OCI-LY3 (cell line): Measurements from ENCODE around the gene ADGRD1.
"Not testable (repeated sequence)": the region's sequence is repeated elsewhere in the genome, so short reads cannot be mapped to it uniquely, and the experiment has no call there.

Experiments
- H2AFZ ChIP-seq: fragments of 200-600, 300-600 bp; shearing (Covaris generic); 2 replicates; pipeline ENCODE4 v1.6.0; 2014; ENCODE audit warnings: antibody characterized with exemption, low read depth, low read length
- H3K27ac ChIP-seq: fragments of 200-600, 300-600 bp; sonication (generic); 2 replicates; pipeline ENCODE4 v1.5.1; 2014; ENCODE audit warnings: mild to moderate bottlenecking, low read length, moderate library complexity, mixed read lengths
- H3K27me3 ChIP-seq: fragments of 200-600, 300-600 bp; sonication (generic); 2 replicates; pipeline ENCODE4 v1.6.1; 2014; ENCODE audit warnings: low read depth, low read length, mixed read lengths
- H3K36me3 ChIP-seq: fragments of 200-600, 300-600 bp; sonication (generic); replicated peaks from 2 replicates; pipeline ENCODE3; 2014; ENCODE audit warnings: low read depth, low read length, mixed read lengths
- H3K4me1 ChIP-seq: fragments of 300-600, 200-600 bp; sonication (generic); 2 replicates; pipeline ENCODE4 v1.6.1; 2014; ENCODE audit warnings: low read length, mixed read lengths
- H3K4me2 ChIP-seq: fragments of 200-600, 300-600 bp; sonication (generic); 2 replicates; pipeline ENCODE4 v1.6.1; 2014; ENCODE audit warnings: low read length, mixed read lengths
- H3K4me3 ChIP-seq: fragments of 300-600, 200-600 bp; sonication (generic); 2 replicates; pipeline ENCODE4 v1.5.1; 2014; ENCODE audit warnings: antibody characterized with exemption, mild to moderate bottlenecking, low read length, moderate library complexity
- H3K79me2 ChIP-seq: fragments of 300-600, 200-600 bp; shearing (Covaris generic); 2 replicates; pipeline ENCODE4 v1.6.1; 2014; ENCODE audit warnings: mild to moderate bottlenecking, low read length, mixed read lengths
- H3K9ac ChIP-seq: fragments of 300-600, 200-600 bp; shearing (Covaris generic); 2 replicates; pipeline ENCODE4 v1.6.0; 2014; ENCODE audit warnings: mild to moderate bottlenecking, low read length, moderate library complexity
- H3K9me3 ChIP-seq: fragments of 200-600, 300-600 bp; shearing (Covaris generic); 2 replicates; pipeline ENCODE4 v1.6.1; 2014; ENCODE audit warnings: low read length, mixed read lengths; ENCODE audit not compliant: insufficient read depth
- H4K20me1 ChIP-seq: fragments of 200-600, 300-600 bp; sonication (generic); 2 replicates; pipeline ENCODE4 v1.6.1; 2016; ENCODE audit warnings: low read length, mixed read lengths; ENCODE audit not compliant: insufficient read depth
- CTCF ChIP-seq: fragments of 200-600, 300-600 bp; sonication (generic); IDR thresholded peaks from 2 replicates; pipeline ENCODE4 v1.5.1; 2014; ENCODE audit warnings: antibody characterized with exemption, low read length, low read depth
- EZH2phosphoT487 ChIP-seq: fragments of 200-600 bp; shearing (Covaris generic); IDR thresholded peaks from 2 replicates; pipeline ENCODE4 v1.6.1; 2018; ENCODE audit warnings: antibody characterized with exemption, mixed run types, low read depth

ADGRD1 gene

GRCh38 chr12:131066886-131067490, 113.3 kb downstream of the ADGRD1 start:
- Histone ChIP-seq H3K36me3 (no peaks in the 10 kb centered on the region), H3K27ac (no peak overlapping the region), H3K27me3 (peaks cover 5% of the 10 kb centered on the region; the same call in 1 of the 2 replicates), H3K9ac (no peak overlapping the region), H3K4me3 (no peak overlapping the region), H3K9me3 (no peaks in the 10 kb centered on the region), H3K4me1 (peaks cover 12% of the 10 kb centered on the region), H2AFZ (no peak overlapping the region), H3K79me2 (no peaks in the 10 kb centered on the region), H3K4me2 (no peak overlapping the region), H4K20me1 (no peaks in the 10 kb centered on the region)
- TF ChIP-seq EZH2phosphoT487 (no peak), CTCF (no peak)

- no peaks in the 10 kb centered on the region for H3K36me3 ChIP-seq
- peaks cover 5% of the 10 kb centered on the region; the same call in 1 of the 2 replicates for H3K27me3 ChIP-seq
- no peaks in the 10 kb centered on the region for H4K20me1 ChIP-seq
- no peak overlapping the region for H3K4me2 ChIP-seq
- no peak overlapping the region for H3K27ac ChIP-seq
- no peak for TF ChIP-seq CTCF
- TF ChIP-seq EZH2phosphoT487 = no peak
- H3K9ac ChIP-seq = no peak overlapping the region
- no peak overlapping the region for H2AFZ ChIP-seq
- no peaks in the 10 kb centered on the region for H3K79me2 ChIP-seq
- no peak overlapping the region for H3K4me3 ChIP-seq
- peaks cover 12% of the 10 kb centered on the region for H3K4me1 ChIP-seq
- H3K9me3 ChIP-seq = no peaks in the 10 kb centered on the region
These were observed 114.5 kb downstream of the ADGRD1 start for GRCh38 chr12:131067981-131068851.

- H4K20me1 ChIP-seq, H3K4me3 ChIP-seq, H3K36me3 ChIP-seq, H2AFZ ChIP-seq, H3K4me1 ChIP-seq, H3K4me2 ChIP-seq, H3K79me2 ChIP-seq, H3K9me3 ChIP-seq, H3K9ac ChIP-seq, H3K27me3 ChIP-seq, H3K27ac ChIP-seq: not testable (repeated sequence)
These were observed 115.4 kb downstream of the ADGRD1 start for GRCh38 chr12:131068926-131069720.

- H3K36me3 ChIP-seq, H3K4me1 ChIP-seq, H3K27ac ChIP-seq, H4K20me1 ChIP-seq, H3K4me3 ChIP-seq, H3K9ac ChIP-seq, H3K79me2 ChIP-seq, H3K9me3 ChIP-seq, H3K4me2 ChIP-seq, H3K27me3 ChIP-seq, H2AFZ ChIP-seq: not testable (repeated sequence)
These were observed 116.4 kb downstream of the ADGRD1 start for GRCh38 chr12:131070136-131070535.

- not testable (repeated sequence) for H3K9me3 ChIP-seq, H3K4me3 ChIP-seq, H3K27ac ChIP-seq, H3K9ac ChIP-seq, H3K27me3 ChIP-seq, H4K20me1 ChIP-seq, H2AFZ ChIP-seq, H3K36me3 ChIP-seq, H3K4me1 ChIP-seq, H3K79me2 ChIP-seq, H3K4me2 ChIP-seq
These were observed 117.0 kb downstream of the ADGRD1 start for GRCh38 chr12:131070668-131071067.

- H3K27ac ChIP-seq, H3K36me3 ChIP-seq, H3K79me2 ChIP-seq: not testable (repeated sequence)
These were observed 117.6 kb downstream of the ADGRD1 start for GRCh38 chr12:131071234-131071820.

GRCh38 chr12:131071950-131072349, 118.2 kb downstream of the ADGRD1 start:
- H3K36me3 ChIP-seq, H3K4me3 ChIP-seq, H3K27me3 ChIP-seq, H3K27ac ChIP-seq, H3K79me2 ChIP-seq, H3K4me1 ChIP-seq, H2AFZ ChIP-seq, H3K9ac ChIP-seq, H3K9me3 ChIP-seq, H3K4me2 ChIP-seq, H4K20me1 ChIP-seq: not testable (repeated sequence)

More at GRCh38 chr12:131071234-131071820, 117.6 kb downstream of the ADGRD1 start:
- not testable (repeated sequence) for H2AFZ ChIP-seq, H3K27me3 ChIP-seq, H3K4me2 ChIP-seq, H3K9me3 ChIP-seq, H3K4me3 ChIP-seq, H3K9ac ChIP-seq, H3K4me1 ChIP-seq, H4K20me1 ChIP-seq
